NOMO-1 treated with dmso at 0.1 percent for 144 hours (cell line): Measurements from ENCODE around the gene COL27A1.

Source experiments
- DNase-seq: peaks from one replicate; lab custom pipeline; 2025; ENCODE audit not compliant: unreplicated experiment; lab: John Stamatoyannopoulos, UW

Gene COL27A1

DNA sequence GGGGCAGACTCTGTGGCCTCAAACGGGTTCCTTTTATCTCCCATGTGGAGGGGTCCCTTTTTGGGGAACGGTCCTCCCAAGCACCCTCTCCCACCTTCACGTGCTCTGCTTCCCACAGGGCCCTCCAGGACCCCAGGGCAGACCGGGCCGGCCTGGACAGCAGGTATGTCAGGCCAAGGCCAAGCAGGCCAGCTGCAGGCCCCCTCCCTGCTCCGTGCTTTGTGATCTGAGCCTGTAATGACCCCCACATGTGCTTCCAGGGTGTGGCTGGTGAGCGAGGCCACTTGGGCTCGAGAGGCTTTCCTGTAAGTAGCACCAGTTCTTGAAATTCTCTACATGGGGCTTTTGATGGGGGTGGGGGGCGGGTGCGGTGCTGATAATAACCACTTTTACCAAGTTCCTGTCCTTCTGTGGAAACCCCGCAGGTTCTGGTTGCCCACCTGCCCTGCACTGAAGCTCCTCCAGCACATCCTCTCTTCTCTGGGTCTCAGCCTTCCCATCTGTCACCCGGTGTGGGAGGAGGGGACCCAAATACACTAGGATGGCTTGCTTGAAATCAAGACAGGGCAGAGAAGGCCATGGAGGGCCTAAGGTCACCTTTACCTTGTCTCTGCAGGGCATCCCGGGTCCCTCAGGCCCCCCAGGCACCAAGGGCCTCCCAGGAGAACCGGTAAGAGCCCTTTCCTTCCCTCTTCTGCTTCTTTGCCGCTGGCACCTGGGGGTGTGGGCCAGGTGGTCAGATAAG lies 109.6 kb downstream of the COL27A1 start:
- no peak for DNase-seq

GRCh38 chr9:114266969-114267368 lies 111.6 kb downstream of the COL27A1 start:
- DNase-seq = no peak

DNA sequence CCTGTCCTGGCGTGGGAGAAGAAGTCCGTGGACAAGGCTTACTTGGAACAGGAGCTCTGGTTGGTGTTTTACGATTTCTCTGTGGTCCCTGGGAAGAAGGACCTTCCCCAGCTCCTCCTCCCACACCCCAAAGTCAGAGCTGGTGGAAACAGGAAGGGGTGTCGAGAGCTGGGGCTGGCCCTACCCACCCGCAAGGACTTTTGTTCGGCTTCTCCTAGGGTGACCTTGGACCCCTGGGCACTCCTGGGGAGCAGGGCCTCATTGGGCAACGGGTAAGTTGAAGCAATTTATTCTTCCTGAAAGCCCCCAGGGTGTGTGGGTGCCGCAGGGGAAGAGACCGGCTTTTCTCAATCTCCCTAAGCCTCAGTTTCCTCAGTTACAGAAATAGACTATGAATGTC lies 113.7 kb downstream of the COL27A1 start:
- DNase-seq = no peak

DNA sequence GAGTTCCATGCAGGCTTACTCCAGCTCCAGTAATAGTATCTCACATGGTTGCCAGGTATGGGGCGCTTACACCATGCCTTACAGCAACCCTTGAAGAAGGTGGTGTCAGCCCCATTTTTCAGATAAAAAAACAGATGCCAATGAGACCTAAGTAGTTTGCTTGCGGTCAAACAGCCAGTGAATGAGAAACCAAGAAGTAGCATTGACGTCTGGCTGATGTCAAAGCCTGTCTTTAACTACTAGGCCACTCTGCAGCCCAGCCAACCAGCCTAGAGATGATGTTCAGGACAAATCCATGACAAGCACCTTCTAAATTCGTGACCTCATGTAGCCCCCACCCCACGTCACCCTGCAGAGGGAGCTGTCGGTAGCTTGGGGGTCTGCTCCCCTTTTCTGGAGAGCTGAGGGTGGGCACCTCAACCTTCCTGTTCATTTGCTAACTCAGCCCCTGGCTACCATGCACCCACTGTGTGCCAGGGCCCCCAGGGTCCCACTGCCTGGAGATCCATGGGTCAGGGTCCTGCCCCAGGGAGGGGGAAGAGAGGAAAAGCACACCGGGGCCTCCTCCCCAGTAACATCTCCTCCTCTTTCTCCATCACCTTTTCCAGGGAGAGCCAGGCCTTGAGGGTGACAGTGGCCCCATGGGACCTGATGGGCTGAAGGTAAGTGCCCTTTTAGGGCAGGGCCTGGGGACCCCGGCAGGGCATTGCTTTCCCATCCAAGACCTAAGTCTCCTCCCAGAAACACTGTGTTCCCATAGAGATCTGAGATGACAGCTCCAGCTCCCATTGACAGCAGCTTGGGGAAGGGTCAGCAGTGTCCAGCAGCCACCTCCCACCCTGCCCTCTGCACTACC lies 115.0 kb downstream of the COL27A1 start:
- DNase-seq = no peak

DNA sequence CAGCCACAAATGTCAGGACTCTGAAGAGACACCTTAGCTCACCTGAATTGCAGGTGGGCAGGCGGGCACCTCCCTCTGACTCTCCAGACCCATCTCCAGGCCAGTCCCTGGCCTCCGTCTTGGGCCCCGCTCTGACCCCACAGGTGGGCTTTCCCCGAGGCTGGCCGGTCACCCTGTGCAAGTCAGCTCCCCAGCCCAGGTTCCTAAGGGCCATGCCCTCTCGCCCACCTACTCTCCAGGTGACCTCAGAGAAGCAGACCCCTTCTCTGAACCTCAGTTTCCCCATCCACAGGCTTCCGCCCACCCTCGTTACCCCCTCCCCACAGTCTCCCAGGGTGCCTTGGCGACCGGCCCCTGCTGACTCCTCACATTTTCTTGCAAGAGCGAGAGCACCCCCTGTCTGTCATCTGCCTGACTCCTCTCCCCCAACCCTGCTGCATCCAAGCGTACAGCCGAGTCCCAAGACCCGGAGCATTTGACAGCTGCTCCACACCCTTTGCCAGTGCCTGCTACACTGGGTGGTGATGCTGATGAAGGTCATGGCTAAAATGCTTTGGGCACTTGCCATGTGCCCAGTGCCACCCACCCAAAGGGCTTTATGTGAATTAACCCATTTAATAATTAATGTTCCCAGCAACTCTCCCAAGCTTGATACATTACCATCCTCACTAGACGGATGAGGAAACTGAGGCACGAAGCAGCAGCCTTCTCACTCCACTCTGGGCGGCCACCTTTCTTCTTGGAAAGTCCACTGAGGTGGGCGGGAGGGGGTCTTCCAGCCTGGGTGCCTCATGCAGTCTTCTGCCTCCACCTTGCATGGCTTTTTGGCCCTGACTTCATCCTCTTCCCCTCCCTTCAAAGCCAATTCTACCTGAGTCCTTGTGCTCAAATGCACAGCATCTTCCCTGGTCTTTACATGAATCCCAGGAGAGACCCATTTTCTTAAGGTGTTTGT lies 116.5 kb downstream of the COL27A1 start:
- no peak for DNase-seq

- no peak for DNase-seq
Observed at GRCh38 chr9:114272739-114273431, 117.5 kb downstream of the COL27A1 start.

- no peak for DNase-seq
Observed at GRCh38 chr9:114273461-114273881, 118.1 kb downstream of the COL27A1 start.

DNA sequence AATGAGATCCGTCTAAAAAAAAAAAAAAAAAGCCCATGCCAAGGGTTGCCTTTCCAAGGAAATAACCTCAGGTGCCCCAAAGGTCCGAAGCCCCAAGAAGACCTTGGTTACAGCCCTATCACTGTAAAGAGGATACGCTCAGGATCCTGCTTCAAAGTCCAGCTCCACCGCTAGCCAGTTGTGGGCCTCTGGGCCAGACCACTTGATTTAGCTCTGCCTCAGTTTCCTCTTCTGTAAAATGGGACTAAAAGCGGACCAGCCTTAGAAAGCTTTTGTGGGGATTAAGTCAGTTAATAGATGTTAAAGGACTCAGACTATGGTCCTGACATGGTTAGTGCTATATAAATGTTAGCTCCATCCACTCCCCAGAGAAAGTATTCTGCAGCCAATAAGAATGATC lies 118.9 kb downstream of the COL27A1 start:
- DNase-seq = no peak

DNA sequence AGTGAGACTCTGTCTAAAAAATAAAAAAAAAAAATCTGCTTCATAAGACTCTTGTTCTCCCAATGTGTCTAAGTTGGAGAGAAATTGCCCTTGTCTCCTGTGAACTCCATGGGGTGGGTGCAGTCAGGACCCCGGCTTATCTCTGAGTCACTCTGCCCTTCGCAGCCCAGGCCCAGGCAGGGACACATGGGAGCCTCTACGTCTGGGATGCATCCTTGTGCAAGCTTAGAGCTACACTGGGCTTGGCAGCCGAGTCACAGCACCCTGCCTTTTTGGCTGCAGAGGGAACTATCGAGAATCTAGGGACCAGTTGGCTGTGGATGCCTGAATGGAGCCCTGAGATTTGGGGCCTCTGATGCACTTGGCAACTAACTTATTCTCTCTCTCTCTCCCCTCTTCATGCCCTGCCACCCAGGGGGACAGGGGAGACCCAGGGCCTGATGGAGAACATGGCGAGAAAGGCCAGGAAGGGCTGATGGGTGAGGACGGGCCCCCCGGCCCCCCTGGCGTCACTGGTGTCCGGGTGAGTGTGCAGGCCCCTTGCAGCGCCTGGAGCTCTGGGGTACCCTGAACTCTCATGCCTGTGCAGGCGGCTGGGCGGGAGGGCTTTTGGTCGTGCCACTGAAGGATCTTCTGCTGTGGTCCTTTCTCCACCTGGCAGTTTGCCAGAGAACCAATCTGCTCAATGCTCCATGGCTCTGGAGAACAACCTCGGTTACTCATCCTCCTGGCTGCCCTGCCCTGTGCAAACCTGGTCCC lies 120.1 kb downstream of the COL27A1 start:
- DNase-seq = no peak

GRCh38 chr9:114276908-114277821 lies 121.8 kb downstream of the COL27A1 start:
- DNase-seq = no peak

GRCh38 chr9:114278356-114278755 lies 123.0 kb downstream of the COL27A1 start:
- no peak for DNase-seq

DNA sequence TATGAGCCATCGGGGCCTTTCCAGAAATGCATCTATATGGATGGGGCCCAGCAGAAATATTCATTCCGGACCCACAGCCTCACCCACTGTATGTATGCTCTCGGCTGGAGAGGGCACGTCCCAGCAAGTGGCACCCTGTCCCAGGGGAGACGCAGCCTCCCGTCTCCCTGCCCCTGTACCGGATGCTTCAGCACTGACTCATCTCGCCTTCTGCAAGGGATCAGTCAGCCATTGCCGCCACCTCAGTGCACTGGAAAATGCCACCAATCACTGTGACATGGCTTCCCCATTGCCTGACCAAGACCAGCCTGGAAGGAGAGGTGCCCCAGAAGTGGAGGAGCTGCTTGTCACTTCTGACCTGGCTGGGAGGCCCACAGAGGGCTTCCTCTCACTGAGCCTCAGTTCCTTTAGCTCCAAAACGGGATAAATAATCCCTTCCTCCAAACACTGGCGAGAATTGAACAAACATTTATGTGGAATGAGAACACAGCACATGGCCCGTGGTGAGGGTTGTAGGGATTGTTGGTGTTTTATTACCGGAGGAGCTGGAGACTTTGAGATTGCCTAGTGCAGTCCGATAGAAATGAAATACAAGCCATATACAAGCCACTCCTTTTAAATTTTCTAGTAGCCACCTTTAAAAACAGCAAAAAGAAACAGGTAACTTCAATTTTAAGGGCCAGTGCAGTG lies 123.7 kb downstream of the COL27A1 start:
- no peak for DNase-seq

DNA sequence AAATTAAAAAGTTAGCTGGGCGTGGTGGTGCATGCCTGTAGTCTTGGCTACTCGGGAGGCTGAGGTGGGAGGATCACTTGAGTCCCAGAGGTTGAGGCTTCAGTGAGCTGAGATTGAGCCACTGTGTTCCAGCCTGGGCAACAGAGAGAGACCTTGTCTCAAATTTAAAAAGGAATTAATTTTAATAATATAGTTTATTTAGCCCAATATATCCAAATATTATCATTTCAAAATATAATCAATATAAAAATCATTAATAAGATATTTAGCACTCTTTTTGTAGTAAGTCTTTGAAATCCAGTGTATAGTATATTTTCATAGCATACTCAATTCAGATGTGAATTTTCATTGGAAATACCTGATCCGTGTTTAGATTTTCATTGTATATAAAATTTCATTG lies 124.4 kb downstream of the COL27A1 start:
- no peak for DNase-seq

DNA sequence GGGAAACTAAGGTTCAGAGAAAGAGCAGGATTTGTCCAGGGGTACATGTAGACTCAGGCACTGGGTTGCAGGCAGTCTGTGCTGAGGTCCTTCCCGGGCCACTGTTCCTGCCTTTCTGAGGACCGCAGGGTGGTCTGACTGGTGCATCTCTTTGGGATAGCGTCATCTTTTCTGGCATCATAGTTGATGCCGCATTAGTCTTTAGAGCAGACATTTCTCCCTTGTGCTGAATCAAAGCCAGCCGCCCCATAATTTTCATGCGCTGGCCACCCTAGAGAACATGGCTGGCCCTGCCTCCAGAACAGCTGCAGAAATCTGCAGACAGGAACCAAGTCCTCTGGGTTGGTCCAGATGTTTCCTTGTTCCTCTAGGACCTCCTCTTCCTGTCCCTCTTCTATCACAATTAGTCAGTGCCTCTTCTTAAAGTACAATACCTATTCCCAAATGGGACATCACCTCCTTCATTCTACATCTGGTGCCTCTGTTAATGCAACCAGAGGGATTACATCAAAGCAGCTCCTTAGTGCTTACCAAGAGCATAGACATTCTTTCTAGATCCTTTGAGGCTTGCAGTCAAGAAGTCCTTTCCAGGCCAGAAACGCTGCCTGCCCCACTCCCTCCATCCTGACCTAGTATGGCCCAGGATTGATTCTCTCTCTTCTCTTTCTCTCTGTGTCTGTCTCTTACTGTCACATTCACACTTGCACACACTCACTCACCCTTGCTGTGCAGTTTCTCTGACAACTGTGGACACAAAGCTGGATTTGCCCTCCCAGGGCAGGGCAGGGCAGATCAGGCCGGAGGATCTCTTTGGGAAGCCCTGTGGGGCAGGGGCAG lies 125.5 kb downstream of the COL27A1 start:
- no peak for DNase-seq

GRCh38 chr9:114281473-114282103 lies 126.3 kb downstream of the COL27A1 start:
- DNase-seq = no peak

GRCh38 chr9:114282104-114282485 lies 126.8 kb downstream of the COL27A1 start:
- DNase-seq = no peak

GRCh38 chr9:114282507-114282906 lies 127.2 kb downstream of the COL27A1 start:
- no peak for DNase-seq
